Epithelial cell of proximal tubule (primary cell): ENCODE data around the gene SLC6A18. TPM values are rescaled to one million over a fixed set of nuclear protein-coding genes. Genes with fewer than 3 reads are reported as not detected.

Experiments used
- DNase-seq: peaks from one replicate; pipeline ENCODE4 v3.0.0-alpha.2; 2011; ENCODE audit warnings: low read depth
- H3K4me3 ChIP-seq: 2 replicates; pipeline ENCODE4 v1.5.1; 2011; ENCODE audit warnings: low read depth, mild to moderate bottlenecking, low read length
- CTCF ChIP-seq: conservative IDR thresholded peaks from 2 replicates; pipeline ENCODE4 v1.5.1; 2012; ENCODE audit warnings: low read depth, mild to moderate bottlenecking, low read length
- total RNA-seq: library from RNA; depleted of rRNA; stranded (reverse); fragments of >200 nt; gene quantifications from 2 replicates; pipeline ENCODE4 v1.2.3, GENCODE V29; 2015

Gene SLC6A18
- total RNA-seq, 1 donor from 2014 or later, result not detected

- no peak for DNase-seq
- no peak overlapping the region for H3K4me3 ChIP-seq
- TF ChIP-seq CTCF, result no peak
Measured at GRCh38 chr5:1180096-1180495, 45.1 kb upstream of the SLC6A18 start.

- DNase-seq, result no peak
- no peak overlapping the region for H3K4me3 ChIP-seq
- no peak for TF ChIP-seq CTCF
Measured at GRCh38 chr5:1180841-1181271, 44.3 kb upstream of the SLC6A18 start.

GRCh38 chr5:1181451-1182359 is 43.5 kb upstream of the SLC6A18 start:
- no peak overlapping the region for H3K4me3 ChIP-seq
- TF ChIP-seq CTCF, result no peak
- no peak for DNase-seq

- TF ChIP-seq CTCF, result no peak
- no peak for DNase-seq
- no peak overlapping the region for H3K4me3 ChIP-seq
Measured at GRCh38 chr5:1182360-1182632, 42.9 kb upstream of the SLC6A18 start.

- DNase-seq, result no peak
- no peak overlapping the region for H3K4me3 ChIP-seq
- no peak for TF ChIP-seq CTCF
Measured at GRCh38 chr5:1182633-1183423, 42.4 kb upstream of the SLC6A18 start.

GRCh38 chr5:1183424-1184162 is 41.6 kb upstream of the SLC6A18 start:
- TF ChIP-seq CTCF, result no peak
- no peak overlapping the region for H3K4me3 ChIP-seq
- DNase-seq, result no peak
